IMR-90 (cell line): ENCODE results near the gene VPS35L. TPM values are rescaled to one million over a fixed set of nuclear protein-coding genes. Genes with fewer than 3 reads are reported as not detected.

ENCODE experiments used
- ATAC-seq: fragments of 200-7000 bp; cut with Tn5 transposase; 2 replicates; pipeline ENCODE4 v1.9.1; 2020; ENCODE audit warnings: low read depth, mild to moderate bottlenecking, moderate library complexity
- BruUV-seq: library from RNA; stranded (reverse); fragments of 400-500 nt; replicated peaks from 2 replicates; lab custom pipeline; 2021; lab: Mats Ljungman, UMichigan
- CTCF ChIA-PET: fragments of 300-600 bp; formaldehyde crosslinking; extraction: SDS; loops from one replicate; lab custom pipeline; 2021; ENCODE audit warnings: antibody characterized with exemption; lab: Yijun Ruan, JAX
- POLR2A ChIA-PET: fragments of 300-600 bp; sonication (Branson Sonifier 250); formaldehyde crosslinking; loops from one replicate; lab custom pipeline; 2022; ENCODE audit warnings: antibody characterized with exemption; ENCODE audit not compliant: unreplicated experiment; lab: Charles Lee
- DNase-seq: peaks from one replicate; pipeline ENCODE4 v3.0.0; 2013
- H2AFZ ChIP-seq: replicated peaks from 2 replicates; pipeline ENCODE3; 2013; ENCODE audit warnings: low read length, mild to moderate bottlenecking; ENCODE audit not compliant: poor library complexity
- H2AK5ac ChIP-seq: 2 replicates; pipeline ENCODE4 v1.6.1; 2013; ENCODE audit warnings: low read depth, low read length, inconsistent platforms
- H2AK9ac ChIP-seq: replicated peaks from 2 replicates; pipeline ENCODE3; 2013; ENCODE audit warnings: mild to moderate bottlenecking, low read depth, low read length, moderate library complexity; ENCODE audit not compliant: poor library complexity
- H2BK120ac ChIP-seq: 2 replicates; pipeline ENCODE4 v1.6.1; 2013; ENCODE audit warnings: low read depth, low read length, inconsistent platforms
- H2BK15ac ChIP-seq: 3 replicates; pipeline ENCODE4 v1.6.1; 2013; ENCODE audit warnings: low read depth, low read length, inconsistent platforms
- H2BK20ac ChIP-seq: 2 replicates; pipeline ENCODE4 v1.6.1; 2013; ENCODE audit warnings: low read depth, mild to moderate bottlenecking, inconsistent platforms, low read length, moderate library complexity
- H2BK5ac ChIP-seq: 2 replicates; pipeline ENCODE4 v1.6.1; 2013; ENCODE audit warnings: mild to moderate bottlenecking, low read depth, low read length, inconsistent platforms; ENCODE audit not compliant: poor library complexity, severe bottlenecking
- H3K14ac ChIP-seq: replicated peaks from 2 replicates; pipeline ENCODE4 v1.6.1; 2013; ENCODE audit warnings: low read depth, low read length, inconsistent platforms
- H3K18ac ChIP-seq: 2 replicates; pipeline ENCODE4 v1.6.1; 2013; ENCODE audit warnings: low read depth, low read length, control low read depth
- H3K23ac ChIP-seq: 2 replicates; pipeline ENCODE4 v1.6.1; 2013; ENCODE audit warnings: low read depth, low read length, inconsistent platforms
- H3K27ac ChIP-seq: 2 replicates; pipeline ENCODE4 v1.5.1; 2013; ENCODE audit warnings: mild to moderate bottlenecking, control low read depth, low read length; ENCODE audit not compliant: insufficient read depth
- H3K27me3 ChIP-seq: 2 replicates; pipeline ENCODE4 v1.6.1; 2013; ENCODE audit warnings: low read length; ENCODE audit not compliant: control insufficient read depth, insufficient read depth
- H3K36me3 ChIP-seq: 2 replicates; pipeline ENCODE4 v1.6.1; 2013; ENCODE audit warnings: low read length, mixed read lengths; ENCODE audit not compliant: control insufficient read depth, insufficient read depth
- H3K4ac ChIP-seq: 2 replicates; pipeline ENCODE4 v1.6.1; 2013; ENCODE audit warnings: low read depth, low read length, inconsistent platforms
- H3K4me1 ChIP-seq: 2 replicates; pipeline ENCODE4 v1.6.1; 2013; ENCODE audit warnings: low read length, mixed read lengths; ENCODE audit not compliant: control insufficient read depth, insufficient read depth
- H3K4me2 ChIP-seq: 2 replicates; pipeline ENCODE4 v1.6.1; 2013; ENCODE audit warnings: low read depth, mild to moderate bottlenecking, control low read depth, low read length, moderate library complexity
- H3K4me3 ChIP-seq: 2 replicates; pipeline ENCODE4 v1.5.1; 2013; ENCODE audit warnings: low read depth, mild to moderate bottlenecking, control low read depth, low read length, moderate library complexity; ENCODE audit not compliant: insufficient read depth
- H3K56ac ChIP-seq: 2 replicates; pipeline ENCODE4 v1.6.1; 2013; ENCODE audit warnings: low read length, inconsistent platforms; ENCODE audit not compliant: insufficient read depth; ENCODE audit errors: extremely low read depth
- H3K79me1 ChIP-seq, 2 experiments: 2 replicates each; pipeline ENCODE4 v1.6.1; 2013; ENCODE audit warnings: low read length in 2 of 2, inconsistent platforms in 1 of 2, low read depth in 1 of 2
- H3K9ac ChIP-seq: 2 replicates; pipeline ENCODE4 v1.6.1; 2013; ENCODE audit warnings: low read depth, low read length, control low read depth
- H3K9me1 ChIP-seq: 2 replicates; pipeline ENCODE4 v1.6.1; 2013; ENCODE audit warnings: low read length, inconsistent platforms; ENCODE audit not compliant: insufficient read depth
- H3K9me3 ChIP-seq: 2 replicates; pipeline ENCODE4 v1.6.1; 2013; ENCODE audit warnings: low read length; ENCODE audit not compliant: control insufficient read depth, insufficient read depth
- H4K20me1 ChIP-seq: 2 replicates; pipeline ENCODE4 v1.6.1; 2013; ENCODE audit warnings: low read length, inconsistent platforms; ENCODE audit not compliant: insufficient read depth
- H4K5ac ChIP-seq: 2 replicates; pipeline ENCODE4 v1.6.1; 2013; ENCODE audit warnings: mild to moderate bottlenecking, low read depth, low read length, control low read depth
- H4K8ac ChIP-seq, 2 experiments: 2 replicates each; pipeline ENCODE4 v1.6.1; 2013; ENCODE audit warnings: low read depth in 2 of 2, low read length in 2 of 2, control low read depth in 1 of 2, inconsistent platforms in 1 of 2
- H4K91ac ChIP-seq: 2 replicates; pipeline ENCODE4 v1.6.1; 2013; ENCODE audit warnings: low read depth, low read length, inconsistent platforms; ENCODE audit not compliant: insufficient read depth
- CEBPB ChIP-seq: IDR thresholded peaks from 2 replicates; pipeline ENCODE4 v1.6.1; 2012; ENCODE audit warnings: low read depth, low read length, improper control_type of control experiment
- FOS ChIP-seq: fragments of 150-350 bp; IDR thresholded peaks from 2 replicates; pipeline ENCODE4 v1.6.1; 2016; ENCODE audit warnings: low read depth, low read length
- NFE2L2 ChIP-seq: fragments of 150-350 bp; IDR thresholded peaks from 2 replicates; pipeline ENCODE4 v1.6.1; 2016; ENCODE audit warnings: low read depth, mild to moderate bottlenecking, low read length
- POLR2A ChIP-seq: IDR thresholded peaks from 2 replicates; pipeline ENCODE4 v1.6.1; 2012; ENCODE audit warnings: mild to moderate bottlenecking, low read depth, low read length
- SMC3 ChIP-seq: fragments of 150-350 bp; IDR thresholded peaks from 2 replicates; pipeline ENCODE4 v1.6.1; 2016; ENCODE audit warnings: low read depth, mild to moderate bottlenecking, antibody characterized with exemption, low read length, moderate library complexity
- WGBS, 2 experiments: methylation state at CpG; one replicate each; pipeline versions ENCODE4 v1.1.5 to v1.1.7; 2013; ENCODE audit warnings: missing lambda C conversion rate in 2 of 2; ENCODE audit not compliant: insufficient read length in 1 of 2; ENCODE audit errors: extremely low coverage in 2 of 2; 5-methylcytosine and 5-hydroxymethylcytosine counted together
- dilution Hi-C: fragments of 300-500 bp; cut with HindIII; formaldehyde crosslinking; loops from one replicate; pipeline ENCODE4 v1.14.3; 2018; ENCODE audit warnings: low sequenced_read_pairs; ENCODE audit not compliant: unreplicated experiment
- in situ Hi-C: fragments of 300-500 bp; cut with MboI; formaldehyde crosslinking; loops from 3 replicates; pipeline ENCODE4 v1.14.3; 2019; ENCODE audit warnings: low sequenced_read_pairs, inconsistent platforms, mixed read lengths
- intact Hi-C: fragments of 100-400 bp; cut with micrococcal nuclease; formaldehyde crosslinking; loops from 2 replicates; pipeline ENCODE4 v1.10.0; 2022
- polyA plus RNA-seq, 3 experiments: library from polyadenylated mRNA; depleted of rRNA; stranded (reverse); fragments of >200 nt; gene quantifications; 2 replicates each; pipeline ENCODE4 v1.2.3, GENCODE V29; 2012; ENCODE audit warnings: low replicate concordance in 1 of 3
- total RNA-seq: library from RNA; depleted of rRNA; stranded (reverse); fragments of >200 nt; gene quantifications from 2 replicates; pipeline ENCODE4 v1.2.3, GENCODE V29; 2012

Gene VPS35L
- total and polyA plus RNA-seq, 2 of the 4 experiments (the other 2 are of a cell fraction), result 28.0 to 40.1 TPM

DNA sequence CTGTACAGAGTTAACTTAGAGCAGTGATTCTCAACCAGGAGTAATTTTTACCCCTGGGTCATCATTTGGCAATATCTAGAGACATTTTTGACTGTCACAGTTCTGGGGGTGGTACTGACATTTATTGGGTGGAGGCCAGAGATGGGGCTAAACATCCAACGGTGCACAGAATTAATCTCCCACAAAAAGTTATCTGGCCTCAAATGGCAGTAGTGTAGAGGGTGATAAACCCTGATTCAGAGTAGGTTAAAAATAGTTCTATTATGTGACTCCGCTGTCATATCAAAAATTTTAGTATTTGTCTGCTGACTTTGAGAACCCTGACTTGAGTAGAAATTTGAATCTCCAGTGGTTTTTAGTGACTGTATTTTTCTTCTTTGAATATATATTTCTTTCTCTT, 19.1 kb downstream of the VPS35L start:
- dilution Hi-C loops, result no loop called here
- no peak overlapping the region for H3K27ac ChIP-seq
- no peak overlapping the region for H4K8ac ChIP-seq
- no peak overlapping the region for H2AK9ac ChIP-seq
- TF ChIP-seq SMC3 (no peak), POLR2A (no peak), CEBPB (no peak), NFE2L2 (no peak), FOS (no peak)
- no peaks in the 10 kb centered on the region; a peak in 2 of 4 replicates for H3K79me1 ChIP-seq
- ChIA-PET CTCF (no interaction called here), POLR2A (no interaction called here)
- no peak overlapping the region for H3K4me3 ChIP-seq
- intact Hi-C loops, result no loop called here
- DNase-seq (no peak), ATAC-seq (no peak)
- no peaks in the 10 kb centered on the region for H4K20me1 ChIP-seq
- H3K23ac ChIP-seq, result no peak overlapping the region
- H4K5ac ChIP-seq, result no peak overlapping the region
- no peak overlapping the region for H3K18ac ChIP-seq
- H2BK120ac ChIP-seq, result no peak overlapping the region
- no peaks in the 10 kb centered on the region for H3K27me3 ChIP-seq
- no peak overlapping the region for H3K9ac ChIP-seq
- no peak overlapping the region for H2BK15ac ChIP-seq
- no peak overlapping the region for H3K4me2 ChIP-seq
- H3K9me1 ChIP-seq, result no peaks in the 10 kb centered on the region
- peaks cover 49% of the 10 kb centered on the region for H3K36me3 ChIP-seq
- H3K4ac ChIP-seq, result no peak overlapping the region
- no TSS peak for BruUV-seq
- H4K91ac ChIP-seq, result no peak overlapping the region
- no peak overlapping the region for H2BK20ac ChIP-seq
- no peaks in the 10 kb centered on the region for H3K9me3 ChIP-seq
- no peak overlapping the region for H3K56ac ChIP-seq
- no peak overlapping the region for H2AK5ac ChIP-seq
- no peak overlapping the region for H2BK5ac ChIP-seq
- H2AFZ ChIP-seq, result no peak overlapping the region
- H3K14ac ChIP-seq, result no peak overlapping the region
- in situ Hi-C loops, result no loop called here
- WGBS, 2 experiments, result no CpG with 5 or more reads among the region's 2 CpGs
- H3K4me1 ChIP-seq, result no peaks in the 10 kb centered on the region
